Ramos (cell line): ENCODE data around the gene PPARA.

ENCODE experiments used
- in situ Hi-C: fragments of 300-500 bp; cut with MboI; formaldehyde crosslinking; loops from one replicate; pipeline ENCODE4 v1.14.3; 2022; ENCODE audit warnings: low sequenced_read_pairs; ENCODE audit not compliant: unreplicated experiment

PPARA gene

DNA sequence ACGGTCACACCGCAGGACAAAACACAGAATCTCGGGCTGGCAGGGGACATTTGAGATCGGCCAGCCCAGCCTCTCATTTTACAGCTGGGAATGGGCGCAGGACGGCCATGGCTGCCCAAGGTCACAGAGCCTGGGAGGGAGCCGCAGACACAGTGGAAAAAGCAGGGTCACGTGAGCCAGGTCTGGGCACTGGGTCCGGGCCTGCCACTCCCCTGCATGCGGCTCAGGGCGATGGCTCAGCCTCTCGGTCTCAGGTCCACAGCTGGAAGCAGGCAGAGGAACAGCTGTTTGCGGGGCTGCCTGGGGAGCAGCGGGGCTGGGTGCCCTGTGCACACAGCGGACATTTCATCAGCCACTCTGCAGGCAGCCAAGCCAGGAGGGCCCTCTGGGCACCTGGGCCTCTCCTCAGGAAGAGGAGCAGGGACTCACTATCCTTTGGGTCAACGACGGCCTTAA, 10.4 kb upstream of the PPARA start:
- in situ Hi-C loops, result no loop called here

DNA sequence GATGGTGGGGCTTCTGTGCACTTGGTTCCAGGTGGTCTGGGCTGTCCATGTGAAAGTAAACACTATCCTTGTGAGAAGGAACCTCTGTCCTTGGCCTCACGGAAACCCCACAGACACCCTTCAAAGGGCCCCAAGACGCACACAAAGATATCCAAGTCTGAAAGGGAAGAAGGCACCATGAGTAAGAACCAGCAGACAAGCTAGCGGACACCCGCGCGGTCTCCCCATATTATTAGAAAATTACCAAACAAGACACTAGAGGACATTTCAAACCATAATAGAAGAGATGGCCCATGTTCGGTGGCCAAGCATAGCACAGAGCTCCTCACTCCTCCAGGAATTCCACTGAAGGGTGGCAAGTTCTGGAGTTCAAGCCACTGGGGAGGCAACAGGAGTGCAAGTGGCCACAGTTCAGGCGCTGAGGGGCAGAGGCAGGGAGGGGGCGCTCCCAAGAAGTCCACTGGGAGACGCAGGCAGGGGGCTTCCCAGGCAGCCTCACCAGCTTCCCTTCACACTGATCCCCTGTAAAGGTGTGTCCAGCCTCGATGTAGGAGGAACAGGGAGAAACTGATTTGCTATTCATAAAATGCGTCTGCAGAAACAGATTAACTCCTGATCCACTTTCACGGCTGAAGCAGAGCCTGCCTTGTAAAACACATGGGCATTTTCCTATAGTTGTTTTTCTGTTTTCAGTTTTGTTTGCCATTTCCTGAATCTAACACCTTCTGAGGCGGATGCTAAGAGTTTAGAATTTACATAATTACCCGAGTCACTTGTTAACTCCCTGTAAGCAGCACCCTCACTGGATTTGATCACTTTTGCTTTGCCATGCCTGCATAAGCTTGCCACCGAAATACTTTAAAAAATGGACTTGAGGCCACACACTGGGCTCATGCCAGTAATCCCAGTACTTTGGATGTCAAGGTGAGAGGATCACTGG, 9.1 kb upstream of the PPARA start:
- in situ Hi-C loops, result no loop called here

DNA sequence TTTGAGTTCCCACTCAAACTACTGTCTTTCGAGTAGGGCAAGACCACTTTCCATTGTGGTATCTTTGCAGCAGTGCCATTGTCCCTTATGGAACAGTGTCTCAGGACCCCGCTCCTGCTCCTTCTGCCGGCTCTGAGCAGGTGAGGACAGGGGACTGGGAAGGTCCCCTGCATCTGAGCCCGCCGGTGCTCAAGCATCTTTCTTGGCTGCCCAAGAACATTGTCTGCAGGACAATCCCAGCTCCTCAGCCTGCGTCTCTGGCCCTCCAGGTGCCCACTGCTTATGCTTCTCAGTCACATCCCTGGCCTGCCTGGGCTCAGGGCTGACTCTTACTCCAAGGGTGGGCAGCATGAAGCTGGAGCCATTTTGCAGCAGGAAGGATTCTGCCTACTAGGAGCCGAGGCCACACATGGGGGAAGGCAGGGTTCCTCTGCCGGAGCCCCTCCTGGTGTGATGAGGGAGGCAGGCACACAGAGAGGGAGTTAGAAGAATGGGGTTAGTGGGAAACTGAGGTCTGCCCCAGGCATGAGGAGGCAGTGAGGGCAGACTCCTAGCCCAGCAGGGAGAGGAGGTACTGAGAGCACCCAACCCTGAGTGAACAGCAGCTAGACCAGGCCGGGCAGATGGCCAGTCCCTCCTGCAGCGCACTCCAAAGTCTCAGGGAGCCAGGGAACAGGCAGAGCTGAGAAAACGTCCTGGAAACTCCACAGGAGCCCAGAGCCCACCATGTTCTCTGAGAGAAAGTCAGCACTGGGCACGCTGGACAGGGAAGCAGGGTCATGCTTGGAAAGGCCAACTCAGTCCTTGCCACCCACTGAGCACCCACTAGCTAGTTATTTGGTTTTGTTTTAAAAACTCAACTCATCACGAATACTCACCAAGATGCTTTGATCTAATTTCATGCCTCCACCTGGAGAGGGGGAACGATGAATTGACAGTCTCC, 7.5 kb upstream of the PPARA start:
- in situ Hi-C loops, result no loop called here

DNA sequence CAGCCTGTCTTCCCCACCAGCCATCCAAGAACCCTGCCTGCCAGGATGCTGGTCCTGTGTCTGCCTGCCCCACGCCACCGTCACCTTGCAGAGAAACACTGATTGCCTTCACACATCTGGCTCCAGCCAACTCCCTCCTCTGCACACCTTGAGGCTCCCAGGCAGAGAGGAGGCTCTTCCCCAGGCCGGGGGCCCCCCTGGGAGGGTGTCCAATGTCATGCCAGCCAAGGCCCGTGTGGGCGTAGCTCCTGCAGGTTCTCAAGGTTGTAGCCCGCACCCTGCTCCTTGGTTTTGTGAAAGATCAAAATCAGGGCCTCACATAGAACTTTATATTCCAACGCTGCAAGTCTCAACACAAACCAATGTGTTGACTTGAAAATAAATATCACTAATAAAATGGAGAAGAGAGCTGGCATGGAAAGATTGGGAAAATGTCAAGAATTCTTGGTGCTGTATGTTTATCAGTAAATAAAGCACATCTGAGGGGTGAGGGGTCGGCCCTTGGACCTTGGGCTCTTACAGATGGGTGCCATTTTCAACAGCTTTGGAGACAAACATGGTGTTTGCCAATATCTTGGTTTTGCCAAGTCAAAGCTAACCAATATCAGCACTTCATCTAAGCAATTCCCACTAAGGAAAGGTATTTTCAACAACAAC, 6.7 kb upstream of the PPARA start:
- in situ Hi-C loops, result no loop called here

DNA sequence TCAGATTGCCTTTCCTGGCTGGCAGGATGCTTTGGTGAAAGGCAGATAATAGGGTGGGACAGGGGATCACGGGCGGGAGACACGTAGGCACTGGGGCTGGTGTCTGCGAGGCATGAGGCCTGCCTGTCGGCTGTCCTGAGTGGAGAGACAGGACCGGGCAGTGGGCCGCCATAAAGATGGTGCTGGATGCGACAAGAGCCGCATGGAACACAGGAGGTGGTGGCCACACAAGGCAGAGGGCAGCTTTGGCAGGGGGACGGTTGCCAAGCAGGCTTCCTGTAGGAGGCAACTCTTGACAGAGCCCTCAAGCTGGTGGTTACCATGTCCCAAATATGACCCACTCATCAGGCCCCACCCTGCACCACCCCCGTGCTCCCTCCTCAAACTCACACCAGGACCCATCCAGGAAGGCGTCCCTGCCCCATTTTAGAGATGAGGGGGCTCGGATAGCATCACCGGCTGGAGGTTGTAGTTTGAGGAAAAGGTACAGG, 4.9 kb upstream of the PPARA start:
- in situ Hi-C loops, result no loop called here

DNA sequence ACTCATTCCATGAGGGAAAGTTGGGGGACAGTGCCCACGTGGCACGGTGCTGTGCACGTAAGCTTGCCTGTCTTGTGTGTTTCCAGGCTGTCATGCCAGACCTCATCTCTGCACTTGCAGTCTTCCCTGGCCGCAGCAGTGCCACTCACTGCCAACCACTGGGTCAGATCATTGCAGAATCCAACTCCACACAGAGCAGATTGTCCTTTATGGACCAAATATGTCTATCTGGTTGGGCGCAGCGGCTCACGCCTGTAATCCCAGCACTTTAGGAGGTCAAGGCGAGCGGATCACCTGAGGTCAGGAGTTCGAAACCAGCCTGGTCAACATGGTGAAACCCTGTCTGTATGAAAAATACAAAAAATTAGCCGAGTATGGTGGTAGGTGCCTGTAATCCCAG, 4.4 kb upstream of the PPARA start:
- in situ Hi-C loops, result no loop called here

DNA sequence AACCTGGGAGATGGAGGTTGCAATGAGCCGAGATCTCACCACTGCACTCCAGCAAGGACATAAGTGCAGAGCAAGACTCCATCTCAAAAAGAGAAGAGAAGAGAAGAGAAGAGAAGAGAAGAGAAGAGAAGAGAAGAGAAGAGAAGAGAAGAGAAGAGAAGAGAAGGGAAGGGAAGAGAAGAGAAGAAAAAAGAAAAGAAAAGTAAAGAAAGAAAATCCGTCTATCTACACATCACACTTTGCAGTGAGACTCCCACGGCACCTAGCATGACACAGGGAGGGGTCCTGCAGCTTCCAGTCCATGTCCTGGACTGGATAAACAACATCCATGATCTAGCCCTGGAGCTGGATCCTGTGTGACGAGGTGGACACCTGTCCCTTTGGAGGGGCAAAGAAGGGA, 4.0 kb upstream of the PPARA start:
- in situ Hi-C loops, result no loop called here

DNA sequence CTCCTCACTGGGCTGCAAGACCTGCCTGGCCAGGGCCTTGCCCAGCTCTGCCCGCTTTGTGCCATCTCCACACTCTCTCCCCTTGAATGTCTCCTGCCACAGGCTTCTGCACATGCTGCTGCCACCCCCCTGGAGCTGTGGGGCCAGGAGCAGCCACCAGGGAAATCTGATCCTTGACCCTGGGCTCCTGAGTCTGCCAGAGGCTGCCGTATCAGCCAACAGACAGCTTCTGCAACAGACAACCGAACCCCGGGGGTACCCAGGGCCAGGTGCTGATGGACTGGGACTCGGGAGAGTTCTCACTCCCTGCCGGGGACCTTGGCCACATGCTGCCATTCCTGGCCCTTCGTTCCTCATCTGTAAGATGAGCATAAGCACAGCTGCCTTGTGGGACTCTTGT, 3.3 kb upstream of the PPARA start:
- in situ Hi-C loops, result no loop called here

DNA sequence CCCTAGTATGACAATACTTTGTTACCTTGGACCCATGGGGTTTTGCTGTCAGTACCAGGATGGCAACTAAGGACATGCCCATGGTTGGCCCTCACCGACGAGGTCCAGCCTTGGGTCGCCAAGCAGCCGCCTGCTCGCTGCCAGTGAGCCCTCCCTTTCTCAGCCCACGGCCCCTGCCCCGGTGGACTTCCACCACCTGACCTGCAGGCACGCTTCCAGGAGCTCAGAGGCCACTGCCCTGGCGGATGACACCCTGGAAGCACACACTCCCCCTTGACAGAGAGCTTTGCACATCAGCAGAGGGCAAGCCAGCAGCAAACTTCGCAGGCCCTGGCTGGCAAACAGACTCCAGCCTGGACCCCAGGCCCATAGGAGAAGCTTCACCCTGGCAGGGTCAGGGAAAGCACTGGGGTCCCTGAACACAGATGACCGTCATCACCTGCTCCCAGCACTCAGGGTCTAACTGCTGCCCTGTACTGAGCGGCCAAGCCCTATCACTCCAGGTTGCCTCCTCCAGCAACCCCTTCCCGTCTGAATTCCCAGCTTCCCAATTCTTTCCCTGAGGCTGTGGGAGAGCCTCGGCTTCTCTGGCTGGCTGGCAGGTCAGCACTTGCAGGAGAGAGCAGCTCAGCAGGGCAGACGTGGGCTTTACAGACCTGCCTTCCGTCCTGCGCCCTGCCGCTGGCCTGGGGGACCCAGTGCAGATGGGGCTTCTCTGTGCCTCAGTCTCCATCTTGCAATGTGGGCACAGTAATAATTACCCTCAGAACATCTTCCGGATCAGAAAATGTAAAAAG, 2.7 kb upstream of the PPARA start:
- in situ Hi-C loops, result no loop called here

DNA sequence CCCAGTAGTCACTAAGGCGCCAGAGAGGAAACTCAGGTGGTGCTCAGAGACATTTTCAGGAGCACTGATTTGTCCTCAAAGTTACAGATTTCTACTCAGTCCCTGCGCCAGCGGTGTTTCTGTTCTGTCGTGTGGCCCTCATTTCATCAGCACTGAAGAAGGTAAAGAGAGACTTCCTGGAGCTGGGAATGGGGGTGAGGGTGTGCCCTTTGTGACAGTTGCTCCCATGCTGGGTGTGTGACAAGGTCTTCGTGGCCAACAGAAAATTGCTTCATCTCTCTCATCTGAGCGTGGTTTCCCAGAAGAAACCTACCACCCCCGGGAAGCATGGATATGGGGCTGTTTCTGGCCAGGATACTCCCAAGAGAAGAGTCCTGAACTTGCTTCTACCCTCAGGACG, 2.0 kb upstream of the PPARA start:
- in situ Hi-C loops, result no loop called here

DNA sequence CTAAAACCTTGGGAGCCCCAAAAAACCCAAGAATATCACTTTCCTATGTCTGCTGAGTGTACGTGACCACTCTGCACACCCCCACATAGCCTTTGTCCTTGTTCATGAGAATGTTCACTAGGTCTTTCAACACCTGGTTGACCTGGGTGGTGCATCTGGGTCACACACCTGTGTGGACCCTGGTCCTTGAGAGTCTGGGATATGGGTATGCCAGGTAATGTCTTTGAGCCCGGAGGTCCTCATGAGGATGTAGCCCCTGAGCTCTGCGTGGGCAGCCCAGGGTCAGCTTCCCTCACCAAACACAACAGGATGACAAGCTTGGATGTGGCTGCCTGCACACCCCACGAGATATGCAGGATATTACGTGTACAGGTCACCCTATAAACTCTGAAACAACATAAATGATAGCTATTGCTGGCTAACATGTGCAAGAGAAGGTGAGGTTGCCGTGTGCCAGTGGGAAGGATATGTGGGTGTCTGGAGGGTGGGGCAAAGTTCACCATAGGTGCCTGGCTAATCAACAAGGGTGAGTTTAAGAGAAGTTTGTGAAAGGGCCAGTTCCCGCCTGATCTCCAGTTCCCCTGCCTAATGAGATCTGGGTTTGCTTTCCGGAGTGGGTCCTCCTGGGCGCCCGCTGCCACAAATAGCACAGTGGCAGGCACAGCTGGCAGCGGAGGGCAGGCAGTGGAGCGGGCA, 1.4 kb upstream of the PPARA start:
- in situ Hi-C loops, result no loop called here

DNA sequence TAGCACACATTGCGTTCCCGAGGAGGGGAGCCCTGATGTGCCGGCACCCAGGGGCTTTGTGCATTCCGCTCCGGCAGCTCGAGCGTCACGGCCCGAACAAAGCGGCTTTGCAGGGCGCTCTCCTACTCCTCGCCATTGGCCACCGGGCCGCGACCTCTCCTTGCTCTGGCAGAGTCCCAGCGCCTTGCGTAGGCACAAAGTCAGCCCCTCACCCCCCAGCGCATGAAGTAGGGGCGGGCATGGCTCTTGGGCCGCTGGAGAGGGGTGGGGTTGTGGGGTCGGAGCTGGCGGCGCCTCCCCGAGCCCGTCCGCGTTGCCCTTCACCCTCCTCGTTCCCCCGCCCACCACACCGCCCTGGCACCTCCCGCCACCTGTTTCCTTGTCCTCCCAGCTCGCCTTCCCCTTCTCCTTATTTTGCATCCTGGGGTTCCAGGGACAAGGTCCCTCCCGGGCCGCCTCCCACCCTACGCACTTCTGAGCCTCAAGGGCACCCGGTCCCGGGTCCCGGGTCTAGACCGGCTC, 753 bp upstream of the PPARA start:
- in situ Hi-C loops, result no loop called here

DNA sequence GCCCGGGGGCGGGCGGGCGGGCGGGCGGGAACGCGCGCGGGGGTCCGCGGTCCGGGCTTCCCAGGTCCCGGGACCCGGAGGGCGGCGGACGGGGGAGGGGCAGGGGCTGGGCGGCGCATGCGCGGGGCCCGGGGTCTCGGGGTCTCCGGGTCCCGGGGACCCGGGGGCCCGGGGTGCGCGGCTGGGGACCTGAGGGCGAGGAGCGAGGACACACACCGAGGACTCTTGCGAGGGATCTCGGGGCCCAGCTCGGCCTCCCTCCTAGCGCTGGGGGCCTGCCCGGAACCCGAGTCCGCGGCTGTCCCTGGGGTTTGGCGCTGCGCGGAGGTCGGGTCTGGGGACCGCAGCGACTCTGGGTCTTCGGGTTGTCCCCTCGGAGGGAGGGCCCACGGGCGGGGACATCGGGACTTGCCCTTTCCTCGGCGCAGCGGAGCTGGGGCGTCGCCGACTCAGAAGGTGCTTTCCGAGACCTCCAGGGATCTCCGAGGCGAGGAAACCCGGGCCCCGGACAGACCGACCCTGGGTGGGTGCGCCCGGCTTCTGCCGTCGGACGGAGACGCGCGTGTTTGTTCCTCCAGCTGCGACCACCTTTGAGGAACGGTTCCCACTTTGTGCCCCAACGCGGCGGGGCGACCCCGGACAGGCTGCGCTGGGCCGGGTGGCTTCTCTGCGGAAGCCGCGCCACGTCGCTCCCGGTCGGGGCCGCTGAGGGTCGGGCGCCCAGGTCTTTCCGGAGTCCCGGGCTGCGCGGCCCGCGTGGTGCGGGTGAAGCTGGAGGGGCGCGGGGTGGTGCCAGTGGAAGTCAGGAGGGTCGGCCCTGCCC, 540 bp downstream of the PPARA start:
- in situ Hi-C loops, result no loop called here

DNA sequence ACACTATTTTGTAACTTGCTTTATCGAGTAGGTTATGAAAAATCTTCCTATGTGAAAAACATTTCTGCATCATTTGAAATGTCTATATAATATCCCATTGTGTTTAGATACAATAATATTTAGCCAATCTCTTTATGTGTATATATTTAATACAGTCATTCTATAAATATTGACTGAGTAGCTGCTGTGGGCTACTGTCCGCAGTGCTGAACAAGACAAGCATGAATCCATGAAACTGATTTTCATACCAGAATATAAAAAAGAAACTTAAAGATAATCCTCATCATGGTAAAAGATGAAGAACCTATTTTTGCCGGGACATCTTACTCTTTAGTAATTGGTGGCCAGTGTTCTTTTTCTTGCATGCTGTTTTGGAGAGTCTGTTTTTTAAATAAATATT, 3.6 kb downstream of the PPARA start:
- in situ Hi-C loops, result no loop called here

DNA sequence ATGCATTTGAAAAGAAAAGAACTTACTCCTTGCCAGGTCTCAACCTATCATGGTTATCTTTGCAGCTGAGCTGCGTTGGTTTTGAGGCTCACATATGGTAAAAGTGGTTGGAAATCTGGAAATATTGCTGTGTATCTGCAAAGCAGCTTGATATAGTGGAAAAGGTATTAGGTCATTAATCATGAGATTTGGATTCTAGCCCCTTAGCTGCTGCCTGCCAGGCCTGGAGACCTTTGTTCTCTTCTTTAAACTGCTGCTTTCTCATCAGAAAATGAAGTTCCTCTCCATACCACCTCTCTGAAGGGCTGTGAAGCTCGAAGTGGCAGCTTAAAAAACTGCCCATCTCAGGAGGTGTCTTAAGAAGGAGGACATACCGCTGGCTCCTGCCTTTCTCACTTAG, 5.7 kb downstream of the PPARA start:
- in situ Hi-C loops, result no loop called here

DNA sequence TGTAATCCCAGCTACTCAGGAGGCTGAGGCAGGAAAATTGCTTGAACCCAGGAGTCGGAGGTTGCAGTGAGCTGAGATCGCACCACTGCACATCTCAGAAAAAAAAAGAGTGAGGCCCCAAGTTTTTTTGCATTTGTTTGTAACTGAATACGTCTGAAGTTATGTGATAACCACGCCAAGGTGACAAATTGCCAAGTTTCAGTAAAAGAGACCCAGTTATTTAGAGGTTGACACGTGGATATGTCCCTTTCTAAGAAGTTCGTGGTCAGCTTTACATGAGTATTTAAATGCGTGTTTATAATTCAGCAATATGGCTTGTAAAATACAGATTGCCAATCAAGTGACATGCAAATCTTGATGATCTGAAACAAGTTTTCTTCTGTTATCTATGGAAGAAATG, 8.0 kb downstream of the PPARA start:
- in situ Hi-C loops, result no loop called here

DNA sequence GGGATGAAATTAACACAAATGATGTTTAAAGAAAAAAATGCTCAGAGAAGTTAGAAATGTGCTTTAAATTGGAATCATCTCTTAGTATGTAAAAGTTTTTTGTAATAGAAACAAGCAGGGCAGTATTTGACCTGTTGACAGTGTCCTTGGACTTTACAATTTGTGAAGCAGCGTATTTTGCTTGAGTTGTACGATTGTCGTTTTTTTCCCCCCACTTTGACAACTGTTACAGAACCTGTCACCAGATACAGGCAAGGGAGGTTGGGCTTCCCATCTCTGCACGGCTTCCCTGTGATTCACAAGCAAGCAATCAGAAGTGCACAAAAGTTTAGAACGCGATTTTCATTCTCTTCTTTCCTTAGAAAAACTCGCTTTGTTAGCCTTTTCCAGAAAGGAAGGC, 8.9 kb downstream of the PPARA start:
- in situ Hi-C loops, result no loop called here

DNA sequence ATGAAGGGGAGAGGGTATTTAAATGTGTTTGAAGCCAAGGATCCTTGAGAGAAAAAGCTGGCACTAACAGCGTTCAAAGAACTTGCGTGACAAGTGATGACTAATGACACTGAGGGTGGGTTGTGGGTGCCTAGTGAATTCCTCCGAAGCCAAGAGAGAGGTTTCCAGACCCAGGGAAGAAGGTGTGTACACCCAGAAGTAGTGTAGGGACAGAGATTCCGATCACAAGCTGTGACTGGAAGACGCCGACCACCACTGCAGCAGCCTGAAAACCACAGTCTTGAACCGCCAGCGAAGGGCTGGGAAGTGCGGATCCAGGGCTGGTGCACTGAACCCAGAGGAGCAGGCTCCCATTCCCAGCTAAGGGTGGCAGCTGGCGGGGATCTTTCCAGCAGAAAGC, 9.5 kb downstream of the PPARA start:
- in situ Hi-C loops, result no loop called here
